VCaP (cell line): ENCODE measurements around the gene RASA3.
"Not testable (repeated sequence)": the region's sequence is repeated elsewhere in the genome, so short reads cannot be mapped to it uniquely, and the experiment has no call there.

Experiments used
- H3K27ac ChIP-seq: fragments of 450-650 bp; 2 replicates; pipeline ENCODE4 v1.5.1; 2017
- TF ChIP-seq, protein P1 (sequence below): fragments of 450-650 bp; conservative IDR thresholded peaks from 2 replicates; pipeline ENCODE4 v1.5.1; 2017; ENCODE audit warnings: mild to moderate bottlenecking, moderate library complexity

Gene RASA3

DNA sequence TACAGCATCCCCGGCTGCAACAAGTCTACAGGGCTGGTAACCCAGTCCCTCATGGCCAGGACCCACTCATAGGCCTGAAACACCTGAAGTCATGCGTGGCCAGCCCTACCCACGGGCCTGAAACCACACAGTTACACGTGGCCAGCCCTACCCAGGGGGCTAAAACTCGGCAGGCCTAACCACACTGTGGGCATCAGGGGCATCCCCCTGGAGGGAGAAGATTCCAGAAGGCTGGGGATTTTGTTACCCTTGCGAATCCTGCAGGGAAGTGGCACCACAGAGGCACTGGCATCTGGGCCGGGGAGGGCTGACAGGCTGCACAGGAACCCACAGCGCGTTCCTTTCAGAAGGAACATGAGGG is 110.1 kb downstream of the RASA3 start:
- no peak overlapping the region for H3K27ac ChIP-seq
- TF ChIP-seq, protein P1, sequence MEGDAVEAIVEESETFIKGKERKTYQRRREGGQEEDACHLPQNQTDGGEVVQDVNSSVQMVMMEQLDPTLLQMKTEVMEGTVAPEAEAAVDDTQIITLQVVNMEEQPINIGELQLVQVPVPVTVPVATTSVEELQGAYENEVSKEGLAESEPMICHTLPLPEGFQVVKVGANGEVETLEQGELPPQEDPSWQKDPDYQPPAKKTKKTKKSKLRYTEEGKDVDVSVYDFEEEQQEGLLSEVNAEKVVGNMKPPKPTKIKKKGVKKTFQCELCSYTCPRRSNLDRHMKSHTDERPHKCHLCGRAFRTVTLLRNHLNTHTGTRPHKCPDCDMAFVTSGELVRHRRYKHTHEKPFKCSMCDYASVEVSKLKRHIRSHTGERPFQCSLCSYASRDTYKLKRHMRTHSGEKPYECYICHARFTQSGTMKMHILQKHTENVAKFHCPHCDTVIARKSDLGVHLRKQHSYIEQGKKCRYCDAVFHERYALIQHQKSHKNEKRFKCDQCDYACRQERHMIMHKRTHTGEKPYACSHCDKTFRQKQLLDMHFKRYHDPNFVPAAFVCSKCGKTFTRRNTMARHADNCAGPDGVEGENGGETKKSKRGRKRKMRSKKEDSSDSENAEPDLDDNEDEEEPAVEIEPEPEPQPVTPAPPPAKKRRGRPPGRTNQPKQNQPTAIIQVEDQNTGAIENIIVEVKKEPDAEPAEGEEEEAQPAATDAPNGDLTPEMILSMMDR: no peak

DNA sequence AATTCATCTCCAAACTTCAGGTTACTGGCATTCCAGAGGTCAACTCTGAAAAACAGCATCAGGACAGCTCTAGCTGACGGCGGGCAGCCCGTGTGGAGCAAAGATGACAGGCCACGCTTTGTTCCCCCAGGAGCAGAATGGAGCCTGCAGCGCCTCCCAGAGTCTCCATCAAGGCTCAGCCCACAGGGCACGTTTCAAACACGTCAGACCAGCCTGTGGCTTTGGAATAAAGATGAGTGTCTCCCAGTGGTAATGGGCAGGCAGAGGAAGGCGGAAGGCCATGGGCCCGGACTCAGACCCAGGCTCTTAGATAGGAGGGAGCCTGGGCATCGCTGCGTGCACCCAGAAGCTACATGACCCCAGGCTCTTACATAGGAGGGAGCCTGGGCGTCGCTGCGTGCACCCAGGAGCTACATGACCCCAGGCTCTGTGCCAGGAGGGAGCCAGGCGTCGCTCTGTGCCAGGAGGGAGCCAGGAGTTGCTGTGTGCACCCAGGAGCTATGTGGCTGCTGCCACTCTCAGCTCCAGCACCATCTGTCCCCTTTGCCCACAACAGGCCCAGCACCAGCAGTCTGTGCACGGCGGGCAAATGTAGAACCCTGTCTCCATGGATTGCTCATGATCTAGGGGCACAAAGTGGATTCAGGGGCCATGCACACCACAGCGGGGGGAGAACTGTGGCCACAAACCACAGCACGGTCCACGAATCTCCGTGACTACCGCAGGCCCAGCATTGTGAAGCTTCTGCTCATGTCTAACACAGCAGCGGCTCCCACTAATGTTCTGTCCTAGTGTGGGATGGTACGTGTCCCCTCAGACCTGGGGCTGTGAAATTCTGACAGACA is 110.7 kb downstream of the RASA3 start:
- TF ChIP-seq, protein P1: no peak
- no peak overlapping the region for H3K27ac ChIP-seq

DNA sequence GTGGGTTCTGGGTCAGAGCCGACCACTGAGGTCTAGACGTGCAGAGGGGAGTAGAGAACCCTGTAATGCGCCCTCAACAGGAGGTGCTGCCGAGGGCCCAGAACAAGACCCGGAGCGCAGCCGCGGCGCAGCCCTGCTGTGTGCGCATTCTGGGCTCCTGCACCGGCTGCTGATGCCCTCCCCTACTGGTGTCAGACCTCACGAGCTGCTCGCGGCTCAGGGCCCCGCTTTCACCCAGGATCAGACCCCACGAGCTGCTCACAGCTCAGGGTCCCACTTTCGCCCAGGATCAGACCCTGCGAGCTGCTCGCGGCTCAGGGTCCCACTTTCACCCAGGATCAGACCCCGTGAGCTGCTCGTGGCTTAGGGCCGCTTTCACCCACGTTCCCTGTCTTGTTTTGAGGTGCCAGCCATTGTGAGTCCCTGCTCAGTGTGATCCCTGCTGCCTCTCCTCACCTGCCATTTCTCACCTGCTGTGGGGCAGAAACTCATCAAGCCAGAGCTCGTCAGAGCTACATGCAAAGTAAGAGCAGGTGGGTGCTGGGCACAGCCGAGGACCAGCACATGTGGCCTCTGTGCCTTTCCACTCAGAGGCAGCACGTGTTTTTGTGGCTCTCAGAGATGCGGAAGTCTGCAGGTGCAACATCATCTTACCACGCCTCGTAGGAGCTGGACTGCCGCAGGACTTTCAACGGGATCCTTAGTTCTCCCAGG is 111.5 kb downstream of the RASA3 start:
- H3K27ac ChIP-seq: no peak overlapping the region
- TF ChIP-seq, protein P1: no peak

DNA sequence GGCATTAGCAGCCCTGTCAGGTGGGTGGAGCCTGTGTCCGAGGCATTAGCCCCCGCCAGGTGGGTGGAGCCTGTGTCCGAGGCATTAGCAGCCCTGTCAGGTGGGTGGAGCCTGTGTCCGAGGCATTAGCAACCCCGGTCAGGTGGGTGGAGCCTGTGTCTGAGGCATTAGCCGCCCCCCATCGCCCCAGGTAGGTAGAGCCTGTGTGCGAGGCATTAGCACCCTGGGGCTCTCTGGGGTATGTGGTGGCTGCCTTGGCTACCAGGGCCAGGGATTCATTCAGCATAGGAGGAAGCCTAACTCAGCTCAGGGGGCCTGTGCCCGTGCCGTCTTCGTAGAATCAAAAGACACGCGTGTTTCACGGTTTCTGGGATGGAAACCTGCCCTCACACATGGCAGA is 112.3 kb downstream of the RASA3 start:
- not testable (repeated sequence) for H3K27ac ChIP-seq

DNA sequence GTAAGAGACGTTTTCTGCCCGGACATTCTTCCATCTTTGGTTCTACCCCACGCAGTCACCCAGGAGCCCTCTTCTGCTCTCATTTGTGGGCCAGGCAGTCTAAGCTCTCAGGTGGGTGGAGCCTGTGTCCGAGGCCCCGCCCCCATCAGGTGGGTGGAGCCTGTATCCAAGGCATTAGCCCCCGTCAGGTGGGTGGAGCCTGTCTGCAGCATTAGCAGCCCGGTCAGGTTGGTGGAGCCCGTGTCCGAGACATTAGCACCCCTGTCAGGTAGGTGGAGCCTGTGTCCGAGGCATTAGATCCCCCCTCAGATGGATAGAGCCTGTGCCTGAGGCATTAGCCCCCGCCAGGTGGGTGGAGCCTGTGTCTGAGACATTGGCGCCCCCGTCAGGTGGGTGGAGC is 113.1 kb downstream of the RASA3 start:
- no peak overlapping the region for H3K27ac ChIP-seq
- TF ChIP-seq, protein P1: no peak

DNA sequence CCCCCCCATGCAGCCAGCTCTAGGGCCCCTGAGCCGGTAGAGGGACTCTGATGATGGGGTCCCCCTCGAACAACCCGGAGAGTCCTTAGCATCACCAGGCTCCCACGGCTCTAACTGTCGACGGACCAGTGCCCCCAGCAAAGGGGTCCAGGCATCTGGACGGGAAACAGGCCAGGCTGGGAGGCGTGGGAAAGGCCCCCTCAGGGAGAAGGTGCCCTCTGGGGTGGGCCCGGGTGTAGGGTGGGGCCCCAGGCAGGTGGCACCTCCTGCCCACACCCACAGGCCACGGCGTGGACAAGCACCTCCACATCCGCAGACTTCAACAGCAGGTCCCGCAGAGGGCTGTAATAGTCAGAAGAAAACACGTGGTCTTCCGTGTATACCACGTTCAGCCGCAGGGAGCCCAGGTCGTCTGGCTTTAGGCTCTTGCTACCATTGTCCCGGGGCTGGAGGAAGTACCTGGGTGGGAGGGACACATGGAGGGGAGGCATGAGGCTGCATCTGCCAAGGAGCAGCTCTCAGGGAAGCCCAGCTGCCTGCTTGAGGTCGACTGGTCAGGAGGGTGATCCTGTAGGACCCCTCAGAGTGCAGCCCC is 113.9 kb downstream of the RASA3 start:
- no peak overlapping the region for H3K27ac ChIP-seq
- TF ChIP-seq, protein P1: no peak

DNA sequence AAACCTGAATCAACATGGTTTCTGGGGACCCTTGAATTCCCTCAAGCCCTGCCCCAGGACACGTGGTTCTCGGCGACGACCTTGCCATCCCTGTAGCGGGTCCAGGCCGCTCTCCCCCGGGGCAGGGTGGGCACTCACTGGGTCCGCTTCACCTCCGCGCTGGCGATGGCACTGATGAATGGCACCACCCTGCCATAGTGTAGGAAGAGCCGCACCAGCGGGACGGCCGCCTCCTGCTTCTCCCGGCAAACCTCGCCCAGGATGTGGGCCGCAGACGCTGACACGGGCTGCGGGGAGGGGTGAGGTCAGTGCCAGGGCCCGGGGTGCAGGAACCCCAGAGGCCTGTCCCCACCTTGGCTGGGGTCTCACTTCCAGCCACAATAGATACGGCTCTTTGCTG is 114.5 kb downstream of the RASA3 start:
- TF ChIP-seq, protein P1: no peak
- no peak overlapping the region for H3K27ac ChIP-seq
